HG03064 (cell line): ENCODE results near the gene LYZL4.

Experiments used
- ATAC-seq: cut with Tn5 transposase; IDR thresholded peaks from one replicate; pipeline ENCODE4 v1.9.1; 2021; ENCODE audit warnings: low read depth; ENCODE audit not compliant: unreplicated experiment

The LYZL4 gene

GRCh38 chr3:42430781-42431532, 20.5 kb upstream of the LYZL4 start:
- ATAC-seq, result no peak

GRCh38 chr3:42428830-42429229, 18.4 kb upstream of the LYZL4 start:
- ATAC-seq, result no peak

GRCh38 chr3:42425736-42426407, 15.5 kb upstream of the LYZL4 start:
- ATAC-seq, result no peak

DNA sequence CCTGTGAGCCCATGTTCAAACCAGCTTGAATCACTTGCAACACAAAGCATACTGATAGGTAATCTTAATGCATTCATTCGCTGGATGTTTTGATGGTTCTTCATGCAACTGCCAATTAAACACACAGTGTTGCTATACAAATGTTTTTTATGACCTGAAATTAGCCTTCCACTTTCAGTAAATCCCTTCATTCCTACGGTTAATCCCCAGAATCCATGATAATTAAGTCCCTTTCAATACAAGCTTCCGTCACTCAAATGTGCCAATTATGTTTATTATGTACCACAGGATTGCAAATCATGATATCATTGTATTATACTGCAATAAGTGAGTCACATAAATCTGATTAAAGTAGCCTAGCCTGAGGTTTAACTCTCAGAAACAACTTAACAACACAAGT, 14.5 kb upstream of the LYZL4 start:
- no peak for ATAC-seq

DNA sequence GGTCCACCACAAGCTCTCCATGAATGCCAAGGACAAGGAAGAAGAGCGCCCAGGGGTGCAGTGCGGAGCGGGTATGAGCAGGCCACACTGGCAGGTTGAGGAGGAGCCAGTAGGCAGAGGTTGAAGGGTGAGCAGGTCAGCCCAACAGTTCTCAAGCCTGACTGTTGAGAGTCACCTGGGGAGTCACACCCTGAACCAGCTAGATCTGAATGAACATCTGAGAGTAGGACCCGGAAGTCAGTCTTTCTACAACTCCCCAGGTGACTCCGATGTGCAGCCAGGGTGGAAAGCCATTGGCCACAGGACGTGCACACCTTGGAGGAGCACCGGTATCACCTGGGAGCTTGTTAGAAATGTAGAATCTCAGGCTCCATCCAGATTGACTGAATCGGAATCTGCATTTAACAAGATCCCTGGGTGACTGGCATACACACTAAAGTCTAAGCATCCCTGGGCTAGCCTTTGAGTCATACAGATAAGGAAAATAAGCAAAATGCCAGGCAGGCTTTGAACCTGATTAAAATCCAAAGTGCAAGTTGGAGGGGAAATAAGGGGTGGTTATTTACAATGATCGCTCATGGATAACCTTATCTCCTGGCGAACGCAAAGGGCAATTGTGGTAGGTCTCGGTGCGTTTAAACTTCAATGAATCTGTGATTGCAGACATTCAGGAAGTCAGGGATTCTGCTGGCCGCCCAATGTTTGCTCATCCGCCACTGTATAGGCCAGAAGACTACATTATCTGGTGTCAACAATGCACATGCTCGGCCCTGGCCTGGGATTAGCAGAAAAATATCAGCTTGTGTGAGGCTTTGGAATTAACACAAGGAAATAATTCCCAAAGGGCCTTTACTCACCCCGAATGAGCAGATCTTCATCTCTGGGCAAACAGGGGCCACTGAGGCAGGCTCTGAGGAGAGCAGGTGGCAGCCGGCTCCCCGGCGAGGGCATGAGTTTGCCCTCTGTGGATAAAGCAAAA, 11.7 kb upstream of the LYZL4 start:
- no peak for ATAC-seq

DNA sequence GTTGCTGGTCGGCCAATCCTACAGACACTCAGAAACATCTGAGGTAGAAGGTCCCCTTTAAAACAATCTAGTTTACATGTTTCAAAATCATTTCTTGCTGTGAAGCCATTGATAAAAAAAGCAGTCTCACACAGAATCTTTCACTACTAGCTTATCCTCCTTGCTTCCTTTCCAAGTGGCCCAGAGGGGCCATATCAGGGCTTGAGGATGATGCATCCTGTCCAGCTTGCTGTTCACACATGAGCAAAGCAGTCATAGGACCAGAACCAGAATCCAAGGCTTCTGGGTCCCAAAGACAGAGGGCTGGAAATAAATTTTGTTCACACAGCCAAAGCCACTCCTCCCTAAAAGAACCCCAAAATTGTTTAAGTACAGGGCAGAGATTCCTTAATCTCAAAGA, 9.2 kb upstream of the LYZL4 start:
- no peak for ATAC-seq

- no peak for ATAC-seq
These were observed 2.2 kb upstream of the LYZL4 start for GRCh38 chr3:42412526-42413155.

DNA sequence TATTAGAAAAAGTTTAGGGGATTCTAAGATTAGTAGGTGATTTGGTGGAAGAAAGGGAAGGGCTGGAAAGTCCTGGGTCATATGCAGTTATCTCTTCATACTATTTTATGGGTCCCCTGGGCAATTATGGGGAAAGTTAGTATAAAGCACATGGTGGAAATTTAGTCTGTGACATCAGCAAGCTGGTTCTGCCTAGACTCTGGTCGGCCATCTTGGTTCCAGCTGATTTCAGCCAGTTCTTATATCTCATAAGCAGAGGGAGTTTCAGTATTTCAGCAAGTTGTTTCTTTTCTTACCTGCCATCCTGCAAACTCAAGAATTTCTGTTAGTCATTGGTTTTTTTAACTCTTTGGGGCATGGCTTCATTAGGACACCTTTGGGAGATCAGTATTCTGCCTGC, 1.0 kb upstream of the LYZL4 start:
- no peak for ATAC-seq

DNA sequence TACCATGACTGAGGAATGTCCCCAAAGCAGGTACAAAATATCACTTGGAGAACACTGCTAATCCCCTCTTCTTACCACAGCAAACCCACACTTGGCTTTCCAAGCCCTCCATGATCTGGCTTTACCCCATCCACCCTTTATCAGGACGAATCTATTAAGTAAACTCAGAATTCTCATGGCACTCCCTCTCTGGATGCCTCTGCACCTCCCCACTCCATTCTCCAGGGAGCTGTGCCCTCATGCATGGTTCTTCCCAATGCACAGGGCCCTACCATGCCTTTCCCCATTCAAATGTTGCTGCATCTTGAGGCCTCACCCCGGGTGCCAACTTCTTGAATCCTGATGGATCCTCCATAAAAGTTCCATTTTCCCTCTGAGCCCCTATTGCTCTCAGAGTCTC, 2.3 kb downstream of the LYZL4 start:
- ATAC-seq, result no peak

GRCh38 chr3:42406727-42407450, 3.5 kb downstream of the LYZL4 start:
- ATAC-seq, result no peak

DNA sequence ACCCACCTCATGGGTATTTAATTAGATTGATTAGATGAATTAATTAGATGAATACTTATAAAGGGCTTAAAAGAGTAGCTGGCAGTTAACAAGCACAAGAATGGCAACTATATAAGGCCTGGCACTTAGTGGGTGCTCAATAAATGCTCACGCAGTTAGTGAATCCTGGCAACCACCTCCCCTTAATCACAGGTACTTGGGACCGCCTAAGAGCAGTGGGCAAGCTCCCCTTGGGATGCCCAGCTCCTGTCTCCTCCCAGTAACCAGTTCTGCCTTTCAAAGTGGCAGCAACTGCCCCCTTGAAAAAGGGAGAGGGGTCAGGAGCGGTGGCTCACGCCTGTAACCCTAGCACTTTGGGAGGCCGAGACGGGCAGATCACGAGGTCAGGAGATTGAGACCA, 4.6 kb downstream of the LYZL4 start:
- no peak for ATAC-seq

DNA sequence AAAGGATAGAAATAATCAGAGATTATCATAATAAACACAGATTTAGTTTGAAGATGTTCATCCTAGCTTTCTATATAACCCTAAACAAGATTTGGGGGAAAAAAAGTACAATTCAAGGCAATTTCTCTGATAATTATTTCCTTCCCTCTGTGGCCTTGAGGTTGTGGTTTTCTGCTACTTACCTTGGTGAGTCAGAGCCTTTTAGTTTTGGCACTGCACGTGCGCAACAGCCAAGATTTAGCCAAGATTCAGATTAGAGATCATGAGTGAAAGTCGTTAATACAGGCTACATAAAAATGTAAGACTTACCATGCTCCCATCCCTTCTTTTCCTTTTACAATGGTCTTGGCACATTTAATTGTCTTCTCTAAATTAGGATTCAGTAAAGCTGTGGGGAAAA, 6.7 kb downstream of the LYZL4 start:
- no peak for ATAC-seq

GRCh38 chr3:42402394-42403096, 7.9 kb downstream of the LYZL4 start:
- no peak for ATAC-seq

GRCh38 chr3:42398080-42398479, 12.3 kb downstream of the LYZL4 start:
- ATAC-seq, result no peak

DNA sequence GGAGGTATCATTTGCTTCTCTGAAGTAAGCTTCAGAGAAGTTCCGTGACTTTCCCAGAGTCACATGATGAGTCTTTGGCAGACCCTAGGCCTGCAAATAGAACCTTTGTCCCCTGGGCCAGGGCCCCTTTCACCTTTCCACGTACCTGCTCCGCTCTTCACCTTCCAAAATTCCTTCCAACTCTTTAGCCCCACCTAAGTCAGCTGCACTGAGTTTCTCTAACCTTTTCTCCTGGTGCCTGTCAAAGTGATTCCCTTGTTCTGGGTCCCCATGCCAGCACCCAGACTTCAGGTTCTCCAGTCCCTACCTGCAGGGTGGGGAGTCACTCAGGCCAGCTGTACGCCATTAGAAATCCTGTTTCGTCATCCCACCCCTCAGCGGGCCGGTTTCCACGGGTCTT, 12.8 kb downstream of the LYZL4 start:
- ATAC-seq, result no peak

DNA sequence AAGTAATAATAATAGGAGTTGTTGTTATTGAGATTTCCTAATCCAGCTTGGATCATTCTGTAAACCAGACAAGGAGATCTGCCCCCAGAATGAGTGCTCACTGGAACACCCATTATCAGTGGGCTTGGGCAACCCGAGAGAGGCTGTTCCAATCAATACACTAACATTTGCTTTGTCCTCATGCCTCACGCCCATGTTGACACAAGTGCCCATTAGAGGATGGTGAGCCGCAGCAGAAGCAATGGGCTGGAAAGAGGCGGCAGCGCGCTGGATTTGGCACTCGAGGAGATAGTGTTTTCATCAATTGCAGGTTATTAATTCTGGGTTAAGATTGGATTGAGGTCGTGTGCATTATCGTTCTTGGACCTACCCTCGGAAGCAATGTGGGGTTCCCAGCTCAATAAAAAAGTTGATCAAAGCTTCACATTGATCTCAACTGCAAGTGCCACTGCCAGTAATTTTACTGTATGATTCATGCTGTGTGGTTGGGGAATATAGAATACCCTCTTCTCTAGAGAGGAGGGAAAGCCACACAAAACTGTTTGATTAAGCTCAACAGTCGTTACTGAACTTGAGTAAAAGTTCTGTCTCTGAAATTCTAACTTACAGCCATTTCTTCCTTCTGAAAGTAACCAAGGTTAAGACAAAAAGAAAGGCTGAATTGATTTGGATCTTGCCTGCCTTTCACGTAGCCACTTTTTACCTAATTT, 15.7 kb downstream of the LYZL4 start:
- ATAC-seq, result no peak

GRCh38 chr3:42387802-42388651, 22.4 kb downstream of the LYZL4 start:
- no peak for ATAC-seq

DNA sequence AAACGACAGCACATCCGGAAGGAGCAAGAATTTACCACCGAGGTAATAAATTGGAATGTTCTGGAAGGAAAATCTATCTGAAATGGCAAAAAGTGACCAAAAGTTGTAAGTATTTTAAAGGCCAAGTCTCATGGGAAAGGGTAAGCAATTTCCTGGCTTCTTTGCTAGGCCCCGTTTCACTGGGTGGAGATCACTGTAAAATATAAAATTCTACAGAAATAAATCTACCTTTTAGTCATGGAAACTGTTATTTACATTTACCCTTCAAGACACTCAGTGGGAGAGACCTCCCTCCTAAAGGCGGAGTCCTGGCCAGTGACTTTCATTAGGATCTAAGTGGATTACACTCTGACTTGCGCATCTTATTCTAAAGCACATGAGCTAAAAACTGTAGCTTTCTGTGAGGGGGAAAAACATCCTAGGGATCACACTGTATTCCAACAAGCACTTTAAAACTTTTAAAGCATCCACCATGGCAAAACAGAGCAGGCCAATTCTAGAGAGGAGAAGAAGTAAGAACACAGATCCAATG, 28.8 kb downstream of the LYZL4 start:
- ATAC-seq, result no peak
